H1 (cell line): ENCODE results near the gene PRRG4.

ENCODE experiments used
- BRCA1 ChIP-seq: IDR thresholded peaks from 2 replicates; pipeline ENCODE4 v1.6.1; 2012; ENCODE audit warnings: low read depth, low read length, improper control_type of control experiment
- CTCF ChIP-seq, 3 experiments: IDR thresholded peaks; 1 replicate in 2 of 3; 2 replicates in 1 of 3; pipeline versions ENCODE4 v1.5.1 to v1.6.1; 2011; ENCODE audit warnings: low read length in 3 of 3, mild to moderate bottlenecking in 3 of 3, inconsistent platforms in 2 of 3, low read depth in 1 of 3, moderate library complexity in 1 of 3; ENCODE audit not compliant: insufficient read depth in 1 of 3; ENCODE audit errors: control extremely low read depth in 1 of 3
- POLR2A ChIP-seq, 2 experiments: IDR thresholded peaks; 1 replicate in 1 of 2; 2 replicates in 1 of 2; pipeline ENCODE4 v1.6.1; 2011; ENCODE audit warnings: low read depth in 2 of 2, low read length in 2 of 2, mild to moderate bottlenecking in 2 of 2; ENCODE audit errors: control extremely low read depth in 1 of 2
- POLR2AphosphoS5 ChIP-seq: IDR thresholded peaks from 2 replicates; pipeline ENCODE4 v1.6.1; 2011; ENCODE audit warnings: low read depth, low read length
- RAD21 ChIP-seq, 2 experiments: IDR thresholded peaks in 1 of 2; conservative IDR thresholded peaks in 1 of 2; 2 replicates each; pipeline ENCODE4 v1.6.1; 2011; ENCODE audit warnings: low read depth in 2 of 2, low read length in 2 of 2, improper control_type of control experiment in 1 of 2, inconsistent platforms in 1 of 2, mild to moderate bottlenecking in 1 of 2, moderate library complexity in 1 of 2
- RBBP5 ChIP-seq: IDR thresholded peaks from 2 replicates; pipeline ENCODE4 v1.7.1; 2012; ENCODE audit warnings: low read depth, mild to moderate bottlenecking, inconsistent platforms, low read length, moderate library complexity, borderline replicate concordance

- TF ChIP-seq POLR2A (IDR thresholded peaks at IDR 0.05; ENCODE audit: control extremely low read depth in 1 of 2, low read depth in 2 of 2, low read length in 2 of 2) (no peak), BRCA1 (no peak), CTCF (IDR thresholded peaks at IDR 0.05; ENCODE audit: control extremely low read depth in 1 of 3, insufficient read depth in 1 of 3, low read depth in 1 of 3, low read length in 3 of 3) (no peak), POLR2AphosphoS5 (no peak), RAD21 (IDR thresholded peaks at IDR 0.05 in 1 of 2, conservative IDR thresholded peaks at IDR 0.05 in 1 of 2; ENCODE audit: low read depth in 2 of 2, low read length in 2 of 2) (no peak), RBBP5 (no peak)
Observed at GRCh38 chr11:32781721-32782120, 48.0 kb upstream of the PRRG4 start.
